ENCODE measurements around the gene DCAF4. TPM values are rescaled to one million over a fixed set of nuclear protein-coding genes. Genes with fewer than 3 reads are reported as not detected.

DCAF4 gene, protein sequence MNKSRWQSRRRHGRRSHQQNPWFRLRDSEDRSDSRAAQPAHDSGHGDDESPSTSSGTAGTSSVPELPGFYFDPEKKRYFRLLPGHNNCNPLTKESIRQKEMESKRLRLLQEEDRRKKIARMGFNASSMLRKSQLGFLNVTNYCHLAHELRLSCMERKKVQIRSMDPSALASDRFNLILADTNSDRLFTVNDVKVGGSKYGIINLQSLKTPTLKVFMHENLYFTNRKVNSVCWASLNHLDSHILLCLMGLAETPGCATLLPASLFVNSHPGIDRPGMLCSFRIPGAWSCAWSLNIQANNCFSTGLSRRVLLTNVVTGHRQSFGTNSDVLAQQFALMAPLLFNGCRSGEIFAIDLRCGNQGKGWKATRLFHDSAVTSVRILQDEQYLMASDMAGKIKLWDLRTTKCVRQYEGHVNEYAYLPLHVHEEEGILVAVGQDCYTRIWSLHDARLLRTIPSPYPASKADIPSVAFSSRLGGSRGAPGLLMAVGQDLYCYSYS
- total RNA-seq (10 to 100 TPM; 27.0 to 30.7 TPM), total RNA-seq (21.3 to 32.6 reads per million in 2 donors)

DNA sequence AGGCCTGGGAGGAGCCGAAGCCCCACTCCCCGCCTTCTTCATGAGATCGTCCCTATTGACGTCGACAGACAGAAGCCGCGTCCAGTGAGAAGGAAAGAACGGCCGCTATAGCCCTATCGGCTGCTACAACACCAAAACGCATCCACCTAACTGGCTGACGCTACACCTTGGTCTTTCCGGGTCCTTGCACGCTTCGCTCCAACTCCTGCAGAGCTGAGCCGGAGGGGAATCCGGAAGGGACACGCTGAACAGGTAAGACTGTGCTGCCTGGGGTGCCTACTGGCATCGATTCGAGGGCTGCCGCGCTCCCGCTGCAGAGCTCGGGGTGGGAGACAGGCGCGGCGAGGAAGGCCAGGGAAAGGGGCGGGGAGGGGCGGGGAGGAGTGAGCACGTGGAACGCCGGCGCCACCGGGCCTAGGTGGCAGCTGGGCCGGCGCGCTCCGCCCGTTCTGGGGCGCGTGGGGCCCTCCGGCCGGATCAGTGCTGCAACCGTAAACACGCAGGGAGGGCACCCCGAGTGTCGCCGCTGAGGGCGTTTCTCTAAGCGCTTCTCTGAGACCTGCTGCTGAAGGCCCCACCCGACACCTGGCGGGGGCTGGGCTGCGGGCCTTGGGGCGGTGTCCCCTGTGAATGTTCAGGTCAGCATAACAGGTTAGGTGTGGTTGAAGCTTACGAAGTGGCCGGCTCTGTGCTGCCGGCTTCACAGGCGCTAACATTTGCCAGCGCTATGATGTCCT, at the start of gene DCAF4:
Gene DCAF4 (plus strand): TSS at position 173 of the 737 bp plus-strand sequence. CDS start 11,515 bp downstream, outside the sequence.
- peak; percentile 64 to 93 (median 74) for DNase-seq
- Mint-ChIP-seq H3K27ac (peak within 1 kb of the TSS; percentile 89), H3K4me3 (peak within 1 kb of the TSS; percentile 96), H3K36me3 (ENCODE audit: low read depth) (no peaks in the 10 kb centered on the region), H3K27me3 (peaks cover 9% of the 10 kb centered on the region), H3K4me1 (peaks cover 16% of the 10 kb centered on the region)
- ATAC-seq = peak; percentile 91
- no peaks in the 10 kb centered on the region for H3K9me3 ChIP-seq (ENCODE audit: control insufficient read depth, low read length, poor library complexity, severe bottlenecking)

DNA sequence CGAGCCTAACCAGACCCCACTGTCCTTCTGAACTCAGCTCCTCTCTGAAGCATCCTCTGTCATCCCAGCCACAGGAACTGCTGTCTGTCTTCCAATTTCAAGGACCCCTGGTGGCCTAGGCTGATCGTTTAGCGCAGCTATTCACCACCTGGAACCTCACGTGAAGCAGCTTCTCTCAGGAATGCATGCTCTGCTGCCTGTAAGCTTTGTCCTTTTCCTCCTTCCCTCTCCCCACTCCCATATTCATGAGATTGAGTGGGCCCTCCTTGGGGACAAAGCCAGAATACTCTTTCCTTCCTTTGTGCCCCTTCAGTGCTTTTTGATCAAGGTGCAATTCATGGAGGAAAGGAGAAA, 49.6 kb upstream of the DCAF4 start:
- H3K9me3 ChIP-seq (ENCODE audit: control insufficient read depth, low read length, poor library complexity, severe bottlenecking) = no peaks in the 10 kb centered on the region
- Mint-ChIP-seq H3K36me3 (ENCODE audit: low read depth) (peaks cover 2% of the 10 kb centered on the region), H3K4me1 (peaks cover 2% of the 10 kb centered on the region), H3K27me3 (peaks cover 12% of the 10 kb centered on the region), H3K27ac (no peak overlapping the region), H3K4me3 (no peak overlapping the region)
- DNase-seq (no peak), ATAC-seq (no peak)

DNA sequence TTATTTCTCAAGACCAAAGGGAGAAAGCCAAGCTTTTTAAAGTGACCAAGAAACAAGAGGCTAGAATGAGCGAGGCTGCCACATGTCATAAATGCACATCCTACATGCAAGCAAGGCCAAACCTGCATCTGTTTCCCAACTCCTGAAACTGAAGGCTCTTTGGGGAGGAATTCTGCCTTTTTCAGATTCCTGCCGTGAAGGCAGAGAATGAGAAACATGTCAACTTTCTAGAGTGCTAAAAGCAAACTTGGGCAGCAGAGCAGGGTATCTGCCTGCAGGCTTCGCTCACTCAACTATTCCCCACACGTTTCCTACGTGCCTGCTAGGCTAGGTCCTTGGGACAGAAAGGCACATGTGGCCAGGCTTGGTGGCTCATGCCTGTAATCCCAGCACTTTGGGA, 47.5 kb upstream of the DCAF4 start:
- Mint-ChIP-seq H3K4me1 (peaks cover 2% of the 10 kb centered on the region), H3K4me3 (no peak overlapping the region), H3K27me3 (peaks cover 12% of the 10 kb centered on the region), H3K36me3 (ENCODE audit: low read depth) (peaks cover 2% of the 10 kb centered on the region), H3K27ac (no peak overlapping the region)
- ATAC-seq (no peak), DNase-seq (no peak)
- no peaks in the 10 kb centered on the region for H3K9me3 ChIP-seq (ENCODE audit: control insufficient read depth, low read length, poor library complexity, severe bottlenecking)

DNA sequence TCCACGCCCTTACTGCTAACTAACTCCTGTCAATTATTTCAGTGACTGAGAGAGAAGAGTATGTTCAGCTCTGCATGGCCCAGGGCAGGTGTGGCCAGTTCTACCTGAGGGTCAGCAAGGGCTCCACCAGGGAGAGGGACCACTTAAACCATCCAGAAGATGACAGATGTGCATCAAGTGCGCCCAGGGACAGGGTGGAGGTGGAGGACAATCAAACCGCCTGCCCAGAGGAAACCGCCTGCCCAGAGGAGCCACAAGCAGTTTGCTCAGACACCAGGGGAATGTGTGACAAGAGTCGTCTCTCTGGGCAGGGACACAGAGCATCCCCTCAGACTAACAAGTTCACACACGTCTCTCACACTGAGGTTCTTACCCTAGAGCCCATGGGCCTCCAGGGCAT, 46.8 kb upstream of the DCAF4 start:
- no peaks in the 10 kb centered on the region for H3K9me3 ChIP-seq (ENCODE audit: control insufficient read depth, low read length, poor library complexity, severe bottlenecking)
- Mint-ChIP-seq H3K27ac (no peak overlapping the region), H3K4me1 (peaks cover 2% of the 10 kb centered on the region), H3K27me3 (peaks cover 12% of the 10 kb centered on the region), H3K4me3 (no peak overlapping the region), H3K36me3 (ENCODE audit: low read depth) (peaks cover 2% of the 10 kb centered on the region)
- ATAC-seq = no peak
- no peak for DNase-seq

DNA sequence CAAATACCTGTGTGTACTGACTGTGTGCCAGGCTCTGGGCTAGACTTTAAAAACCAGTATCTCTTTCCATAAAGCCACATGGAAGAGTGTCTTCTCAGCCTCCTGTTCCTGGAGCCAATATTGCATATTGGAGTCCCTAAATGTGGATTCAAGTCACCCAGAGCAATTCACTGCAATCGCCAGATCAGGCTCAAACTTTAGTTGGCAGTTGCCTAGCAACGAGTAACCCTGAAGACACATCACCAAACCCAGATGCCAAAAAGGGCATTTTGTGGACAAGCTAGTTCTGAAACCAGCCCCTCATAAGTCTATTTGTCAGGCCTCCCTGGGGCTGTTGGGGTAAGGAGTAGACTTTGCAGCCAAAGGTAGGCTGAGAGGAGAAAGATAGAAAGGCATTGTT, 46.1 kb upstream of the DCAF4 start:
- H3K9me3 ChIP-seq (ENCODE audit: control insufficient read depth, low read length, poor library complexity, severe bottlenecking) = no peaks in the 10 kb centered on the region
- ATAC-seq (no peak), DNase-seq (no peak)
- Mint-ChIP-seq H3K27me3 (peaks cover 5% of the 10 kb centered on the region), H3K27ac (no peak overlapping the region), H3K4me1 (peaks cover 2% of the 10 kb centered on the region), H3K4me3 (no peak overlapping the region), H3K36me3 (ENCODE audit: low read depth) (peaks cover 2% of the 10 kb centered on the region)

DNA sequence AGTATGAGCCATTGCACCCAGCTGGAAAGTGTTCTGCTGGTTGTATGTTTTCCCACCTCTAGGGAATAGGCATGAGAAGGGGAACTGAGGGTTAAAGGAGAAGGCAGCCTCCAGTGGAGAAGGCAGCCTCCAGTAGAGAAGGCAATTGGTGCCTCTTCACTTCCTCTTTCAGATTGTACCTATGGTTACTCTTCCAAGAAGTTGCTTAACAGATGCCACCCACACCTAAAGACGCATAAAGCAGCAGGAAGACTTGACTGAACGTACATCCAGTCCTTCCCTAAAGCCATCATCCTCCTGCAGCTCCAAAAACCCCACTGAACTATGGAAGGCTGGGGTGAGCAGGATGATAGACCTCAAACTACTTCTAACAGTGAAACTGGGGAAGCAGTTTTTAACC, 45.4 kb upstream of the DCAF4 start:
- Mint-ChIP-seq H3K4me3 (no peak overlapping the region), H3K27ac (no peak overlapping the region), H3K4me1 (peaks cover 2% of the 10 kb centered on the region), H3K36me3 (ENCODE audit: low read depth) (peaks cover 2% of the 10 kb centered on the region), H3K27me3 (peaks cover 5% of the 10 kb centered on the region)
- ATAC-seq (no peak), DNase-seq (no peak)
- no peaks in the 10 kb centered on the region for H3K9me3 ChIP-seq (ENCODE audit: control insufficient read depth, low read length, poor library complexity, severe bottlenecking)

DNA sequence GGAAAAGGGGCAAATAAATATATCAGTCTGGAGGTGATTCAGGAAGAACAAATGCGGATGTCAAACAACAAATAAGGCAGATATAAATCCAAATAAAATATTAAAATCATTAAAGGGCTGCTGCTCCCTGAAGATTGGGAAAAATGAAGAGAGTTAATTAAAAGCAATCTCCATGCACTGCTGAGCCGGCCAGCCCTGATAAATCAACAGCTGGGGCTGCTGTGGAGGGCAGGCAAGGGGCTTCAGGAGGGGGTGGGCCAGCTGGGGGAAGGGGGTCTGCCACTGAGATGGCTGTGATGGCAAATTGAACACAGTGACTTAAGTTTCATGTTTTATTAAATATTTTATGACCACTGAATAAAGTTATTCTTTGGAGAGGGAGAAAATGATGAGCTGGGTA, 44.7 kb upstream of the DCAF4 start:
- Mint-ChIP-seq H3K4me3 (no peak overlapping the region), H3K4me1 (peaks cover 2% of the 10 kb centered on the region), H3K27me3 (peaks cover 5% of the 10 kb centered on the region), H3K27ac (no peak overlapping the region), H3K36me3 (ENCODE audit: low read depth) (peaks cover 2% of the 10 kb centered on the region)
- DNase-seq = no peak
- no peak for ATAC-seq
- no peaks in the 10 kb centered on the region for H3K9me3 ChIP-seq (ENCODE audit: control insufficient read depth, low read length, poor library complexity, severe bottlenecking)

DNA sequence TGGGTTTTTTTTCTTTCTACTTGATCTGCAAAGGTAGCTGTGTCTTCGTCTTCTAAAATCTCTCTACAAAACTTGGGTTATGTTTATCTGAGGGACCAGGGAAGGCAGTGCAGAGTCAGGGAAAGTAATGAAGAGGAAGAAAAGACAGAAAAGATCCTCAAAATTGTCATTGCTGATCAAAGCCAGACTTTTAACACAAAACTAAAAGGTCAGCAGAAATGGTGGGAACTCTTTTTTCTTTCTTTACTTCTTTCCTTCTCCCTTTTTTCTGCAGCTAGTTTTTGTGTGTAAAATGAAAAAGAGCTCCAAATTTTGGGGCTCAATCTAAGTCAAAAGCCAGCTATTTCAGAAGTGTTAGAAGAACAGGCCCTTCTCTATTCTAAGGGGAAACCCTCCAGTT, 44.2 kb upstream of the DCAF4 start:
- DNase-seq (no peak), ATAC-seq (no peak)
- Mint-ChIP-seq H3K27me3 (peaks cover 5% of the 10 kb centered on the region), H3K4me3 (no peak overlapping the region), H3K36me3 (ENCODE audit: low read depth) (peaks cover 2% of the 10 kb centered on the region), H3K27ac (no peak overlapping the region), H3K4me1 (no peaks in the 10 kb centered on the region)
- no peaks in the 10 kb centered on the region for H3K9me3 ChIP-seq (ENCODE audit: control insufficient read depth, low read length, poor library complexity, severe bottlenecking)

DNA sequence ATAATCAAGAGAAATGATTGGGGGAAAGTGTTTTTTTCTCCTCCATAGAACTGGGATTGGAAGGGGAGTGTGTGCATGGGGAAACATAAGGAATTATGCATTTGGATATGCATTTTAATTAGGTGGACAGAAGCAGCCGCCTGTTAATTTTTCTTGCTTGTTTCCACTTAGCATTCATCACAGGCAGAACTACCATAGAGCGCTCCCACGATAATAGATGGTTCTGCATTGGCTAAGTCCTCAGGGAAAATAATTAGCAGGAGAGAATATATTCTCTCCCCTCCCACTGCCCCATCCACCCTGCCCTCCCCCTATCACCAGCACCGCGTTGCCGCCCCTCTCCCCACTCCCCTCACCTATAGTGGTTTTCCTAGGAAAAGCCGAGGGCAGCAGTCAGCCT, 43.8 kb upstream of the DCAF4 start:
- no peak overlapping the region for H3K4me3 Mint-ChIP-seq
- no peaks in the 10 kb centered on the region for H3K9me3 ChIP-seq (ENCODE audit: control insufficient read depth, low read length, poor library complexity, severe bottlenecking)
- peaks cover 2% of the 10 kb centered on the region for H3K36me3 Mint-ChIP-seq (ENCODE audit: low read depth)
- H3K27ac Mint-ChIP-seq = no peak overlapping the region
- no peak for DNase-seq
- H3K4me1 Mint-ChIP-seq = no peaks in the 10 kb centered on the region
- no peak for ATAC-seq
- H3K27me3 Mint-ChIP-seq = peaks cover 5% of the 10 kb centered on the region

DNA sequence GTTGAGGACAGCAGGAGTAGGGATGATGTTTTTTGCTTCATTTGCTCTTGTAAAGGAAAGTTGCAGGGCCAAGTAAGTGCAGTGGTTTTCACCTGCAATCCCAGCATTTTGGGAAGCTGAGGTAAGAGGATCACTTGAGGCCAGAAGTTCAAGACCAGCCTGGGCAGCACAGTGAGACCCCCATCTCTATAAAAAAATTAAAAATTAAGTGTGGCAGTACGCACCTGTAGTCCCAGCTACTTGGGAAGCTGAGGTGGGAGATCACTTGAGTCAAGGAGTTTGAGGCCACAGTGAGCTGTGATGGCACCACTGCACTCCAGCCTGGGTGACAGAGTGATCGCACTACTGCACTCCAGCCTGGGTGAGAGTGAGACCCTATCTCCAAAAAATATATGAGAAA, 43.2 kb upstream of the DCAF4 start:
- ATAC-seq (no peak), DNase-seq (no peak)
- Mint-ChIP-seq H3K27me3 (peaks cover 6% of the 10 kb centered on the region), H3K27ac (no peak overlapping the region), H3K4me3 (no peak overlapping the region), H3K36me3 (ENCODE audit: low read depth) (peaks cover under 1% of the 10 kb centered on the region), H3K4me1 (no peaks in the 10 kb centered on the region)
- no peaks in the 10 kb centered on the region for H3K9me3 ChIP-seq (ENCODE audit: control insufficient read depth, low read length, poor library complexity, severe bottlenecking)

DNA sequence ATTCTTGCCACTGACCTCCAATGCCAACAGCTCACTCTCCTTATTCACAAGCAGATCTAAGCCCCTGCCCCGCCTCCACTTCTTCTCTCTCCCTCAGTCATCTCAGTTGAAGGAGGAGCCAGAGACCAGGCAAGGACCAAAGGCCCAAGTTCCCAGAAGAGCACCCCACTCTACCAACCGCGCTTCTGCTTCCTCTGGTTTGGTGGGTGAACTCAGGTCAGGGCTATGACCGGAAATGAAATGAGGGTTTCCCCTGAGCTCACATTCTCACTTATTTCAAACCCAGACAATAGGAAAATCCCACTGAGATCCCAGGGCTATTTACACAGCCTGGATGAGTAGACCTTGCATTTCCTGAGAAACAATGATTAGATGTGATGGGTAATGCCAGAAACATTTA, 42.3 kb upstream of the DCAF4 start:
- H3K9me3 ChIP-seq (ENCODE audit: control insufficient read depth, low read length, poor library complexity, severe bottlenecking) = no peaks in the 10 kb centered on the region
- no peak overlapping the region for H3K27ac Mint-ChIP-seq
- H3K36me3 Mint-ChIP-seq (ENCODE audit: low read depth) = peaks cover 4% of the 10 kb centered on the region
- no peaks in the 10 kb centered on the region for H3K4me1 Mint-ChIP-seq
- H3K4me3 Mint-ChIP-seq = no peak overlapping the region
- DNase-seq (no peak), ATAC-seq (no peak)
- peaks cover 15% of the 10 kb centered on the region for H3K27me3 Mint-ChIP-seq

DNA sequence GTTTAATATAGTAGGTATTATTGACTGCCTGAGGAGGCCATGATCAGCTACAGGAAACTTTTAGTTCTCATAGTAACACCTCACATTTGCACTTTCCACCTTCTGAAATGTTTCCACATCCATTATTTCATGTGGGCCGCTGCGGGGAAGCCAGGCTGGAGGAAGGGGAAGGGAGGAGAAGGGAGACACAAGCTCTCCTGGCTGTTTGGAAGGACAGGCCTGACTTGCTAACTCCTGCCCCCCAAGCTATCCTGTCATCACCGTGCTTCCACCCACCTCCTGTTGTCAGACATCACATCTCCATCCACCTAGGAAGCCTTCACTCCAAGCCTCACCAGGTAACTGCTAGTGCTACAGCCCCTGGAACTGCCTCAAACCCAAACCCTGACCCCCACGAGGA, 41.9 kb upstream of the DCAF4 start:
- no peaks in the 10 kb centered on the region for H3K9me3 ChIP-seq (ENCODE audit: control insufficient read depth, low read length, poor library complexity, severe bottlenecking)
- DNase-seq = no peak
- no peak overlapping the region for H3K4me3 Mint-ChIP-seq
- H3K4me1 Mint-ChIP-seq = no peaks in the 10 kb centered on the region
- no peak overlapping the region for H3K27ac Mint-ChIP-seq
- H3K27me3 Mint-ChIP-seq = peaks cover 17% of the 10 kb centered on the region
- no peak for ATAC-seq
- peaks cover 4% of the 10 kb centered on the region for H3K36me3 Mint-ChIP-seq (ENCODE audit: low read depth)

DNA sequence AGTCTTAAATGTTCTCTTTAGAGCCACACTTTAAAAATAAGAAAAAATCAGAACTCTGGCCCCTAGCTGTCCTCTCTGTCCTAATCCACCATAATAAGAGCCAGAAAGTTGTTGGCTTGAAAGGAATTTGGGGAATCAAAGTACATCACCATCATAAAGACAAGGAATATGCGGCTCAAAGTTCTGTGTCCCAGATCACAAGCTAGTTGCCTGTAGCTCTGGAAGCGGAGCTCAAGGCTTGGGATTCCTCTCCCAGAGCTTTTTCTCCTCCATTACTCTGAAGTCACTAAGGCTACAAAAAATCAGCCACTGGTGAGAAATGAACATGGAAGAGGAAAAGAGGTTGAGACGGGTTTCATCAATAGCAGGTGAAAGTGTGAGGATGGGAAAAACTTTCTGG, 38.8 kb upstream of the DCAF4 start:
- H3K4me3 Mint-ChIP-seq = no peak overlapping the region
- peaks cover 4% of the 10 kb centered on the region for H3K36me3 Mint-ChIP-seq (ENCODE audit: low read depth)
- peaks cover 5% of the 10 kb centered on the region for H3K4me1 Mint-ChIP-seq
- no peak overlapping the region for H3K27ac Mint-ChIP-seq
- DNase-seq = no peak
- no peaks in the 10 kb centered on the region for H3K9me3 ChIP-seq (ENCODE audit: control insufficient read depth, low read length, poor library complexity, severe bottlenecking)
- peaks cover 20% of the 10 kb centered on the region for H3K27me3 Mint-ChIP-seq
- ATAC-seq = no peak

Measured in T-helper 17 cell (primary cell).